ENCODE measurements around the gene PRR4. TPM values are rescaled to one million over a fixed set of nuclear protein-coding genes. Genes with fewer than 3 reads are reported as not detected.

PRR4 gene
- polyA plus RNA-seq, 2 of the 4 experiments (the other 2 are of a cell fraction), result 2.5 to 6.4 TPM

DNA sequence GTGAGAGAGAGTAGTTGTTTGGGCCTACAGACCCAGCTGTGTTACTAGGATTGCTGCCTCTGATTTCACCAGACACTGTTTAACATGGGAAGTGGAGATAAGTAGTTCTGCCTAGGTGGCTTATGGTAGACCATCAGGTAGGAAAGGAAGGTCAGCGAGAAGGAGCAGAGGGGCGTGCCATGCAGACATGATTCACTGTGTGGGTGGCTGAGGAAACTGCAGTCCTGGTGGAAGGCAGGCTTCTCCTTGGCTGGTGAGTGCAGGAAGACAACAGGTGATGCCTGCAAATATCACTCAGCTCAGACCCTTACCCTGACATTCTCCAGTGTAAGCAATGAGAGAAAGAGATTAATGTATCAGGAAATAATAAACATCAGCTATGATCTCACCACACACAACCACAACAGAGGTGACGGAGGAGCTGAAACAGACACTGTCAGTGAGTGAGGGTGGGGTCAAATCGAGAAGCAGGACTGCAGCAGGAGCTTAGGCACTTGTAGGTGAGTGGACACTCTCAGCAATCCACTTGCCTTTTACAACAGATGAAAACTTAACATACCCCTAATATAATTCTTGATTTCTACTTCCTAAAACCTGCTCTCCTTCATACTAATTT is 2.1 kb upstream of the PRR4 start:
- no peak overlapping the region for H3K4me2 ChIP-seq
- no peak overlapping the region for H3K27ac ChIP-seq
- ATAC-seq, result no peak
- peaks cover 13% of the 10 kb centered on the region for H3K9me3 ChIP-seq
- 88% methylated on average over 4 of the region's 4 CpGs for WGBS (ENCODE audit: missing lambda C conversion rate)
- CTCF ChIA-PET, result no interaction called here
- no peaks in the 10 kb centered on the region for H3K4me1 ChIP-seq
- no peak for FAIRE-seq
- no peak for DNase-seq (ENCODE audit: low read depth in 1 of 2, low spot score in 1 of 2)
- POLR2A ChIA-PET, result no interaction called here
- TF ChIP-seq EHMT2 (IDR thresholded peaks at IDR 0.05; ENCODE audit: low read depth) (no peak), BHLHE40 (IDR thresholded peaks at IDR 0.05; ENCODE audit: low read depth, low read length) (no peak), ZSCAN20 (CRISPR knock-in tag; IDR thresholded peaks at IDR 0.05) (no peak), POLR2A (IDR thresholded peaks at IDR 0.05; ENCODE audit: low read length) (no peak), REST (IDR thresholded peaks at IDR 0.05) (no peak), RAD21 (conservative IDR thresholded peaks at IDR 0.05 in 1 of 2, IDR thresholded peaks at IDR 0.05 in 1 of 2) (no peak), POLR2AphosphoS2 (conservative IDR thresholded peaks at IDR 0.05; ENCODE audit: low read length) (no peak), EHF (CRISPR knock-in tag; IDR thresholded peaks at IDR 0.05) (no peak), HOXB13 (CRISPR knock-in tag; IDR thresholded peaks at IDR 0.05; ENCODE audit: low read depth) (no peak), RARB (CRISPR knock-in tag; IDR thresholded peaks at IDR 0.05) (no peak), NR3C1 (IDR thresholded peaks at IDR 0.05) (no peak), FOSB (CRISPR knock-in tag; IDR thresholded peaks at IDR 0.05) (no peak), JUN (IDR thresholded peaks at IDR 0.05) (no peak), FOXS1 (CRISPR knock-in tag; IDR thresholded peaks at IDR 0.05) (no peak)
- H3K4me3 ChIP-seq, result no peak overlapping the region

DNA sequence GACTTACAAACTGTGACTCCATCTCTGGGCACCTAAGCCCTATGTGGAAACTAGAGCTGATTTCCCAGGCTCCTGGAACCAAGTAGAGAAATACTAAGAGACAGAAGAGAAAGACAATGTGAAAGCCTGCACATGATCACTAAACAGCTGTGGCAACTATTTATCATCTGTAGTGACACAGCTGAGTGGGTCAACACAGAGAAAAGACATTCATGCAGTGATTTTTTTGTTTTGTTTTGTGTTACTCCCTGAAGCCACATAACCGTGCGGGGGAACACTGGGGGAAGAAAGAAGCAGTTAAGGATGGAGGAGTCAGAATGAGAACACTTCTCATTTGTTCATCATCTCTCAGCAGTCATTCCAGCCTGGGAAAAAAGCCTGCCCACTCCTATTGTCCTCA is 1.5 kb downstream of the PRR4 start:
- Histone ChIP-seq H3K4me1 (no peaks in the 10 kb centered on the region), H3K27ac (no peak overlapping the region), H3K4me3 (no peak overlapping the region), H3K4me2 (no peak overlapping the region), H3K9me3 (no peaks in the 10 kb centered on the region)
- no peak for ATAC-seq
- no peak for FAIRE-seq
- no peak for DNase-seq (ENCODE audit: low read depth in 1 of 2, low spot score in 1 of 2)
- TF ChIP-seq MAZ (IDR thresholded peaks at IDR 0.05; ENCODE audit: borderline replicate concordance, low read depth, low read length) (no peak), EHMT2 (IDR thresholded peaks at IDR 0.05; ENCODE audit: low read depth) (no peak), HOXA7 (CRISPR knock-in tag; IDR thresholded peaks at IDR 0.05) (no peak), POLR2AphosphoS2 (conservative IDR thresholded peaks at IDR 0.05; ENCODE audit: low read length) (no peak), ZFP36 (IDR thresholded peaks at IDR 0.05; ENCODE audit: borderline replicate concordance, partially characterized antibody) (no peak), BHLHE40 (IDR thresholded peaks at IDR 0.05; ENCODE audit: low read depth, low read length) (no peak)
- TF ChIP-seq, protein P1, sequence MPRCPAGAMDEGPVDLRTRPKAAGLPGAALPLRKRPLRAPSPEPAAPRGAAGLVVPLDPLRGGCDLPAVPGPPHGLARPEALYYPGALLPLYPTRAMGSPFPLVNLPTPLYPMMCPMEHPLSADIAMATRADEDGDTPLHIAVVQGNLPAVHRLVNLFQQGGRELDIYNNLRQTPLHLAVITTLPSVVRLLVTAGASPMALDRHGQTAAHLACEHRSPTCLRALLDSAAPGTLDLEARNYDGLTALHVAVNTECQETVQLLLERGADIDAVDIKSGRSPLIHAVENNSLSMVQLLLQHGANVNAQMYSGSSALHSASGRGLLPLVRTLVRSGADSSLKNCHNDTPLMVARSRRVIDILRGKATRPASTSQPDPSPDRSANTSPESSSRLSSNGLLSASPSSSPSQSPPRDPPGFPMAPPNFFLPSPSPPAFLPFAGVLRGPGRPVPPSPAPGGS (IDR thresholded peaks at IDR 0.05), result no peak
- CTCF ChIA-PET, result no interaction called here
- POLR2A ChIA-PET, result no interaction called here
- 42% methylated on average over 2 of the region's 2 CpGs for WGBS (ENCODE audit: missing lambda C conversion rate)

GRCh38 chr12:10842862-10843261 is 6.4 kb downstream of the PRR4 start:
- CTCF ChIA-PET, result no interaction called here
- WGBS (ENCODE audit: missing lambda C conversion rate), result 100% methylated on average over 2 of the region's 2 CpGs
- Histone ChIP-seq H3K27ac (no peak overlapping the region), H3K4me3 (no peak overlapping the region), H3K4me1 (no peaks in the 10 kb centered on the region), H3K9me3 (no peaks in the 10 kb centered on the region), H3K4me2 (no peak overlapping the region)
- no peak for ATAC-seq
- no peak for FAIRE-seq
- no peak for TF ChIP-seq CBX2 (IDR thresholded peaks at IDR 0.05; ENCODE audit: borderline replicate concordance, low read depth)
- no peak for TF ChIP-seq EHMT2 (IDR thresholded peaks at IDR 0.05; ENCODE audit: low read depth)
- no peak for TF ChIP-seq REST (IDR thresholded peaks at IDR 0.05)
- TF ChIP-seq CBX8 (IDR thresholded peaks at IDR 0.05), result no peak
- no peak for TF ChIP-seq RAD21 (conservative IDR thresholded peaks at IDR 0.05 in 1 of 2, IDR thresholded peaks at IDR 0.05 in 1 of 2)
- TF ChIP-seq FOXS1 (CRISPR knock-in tag; IDR thresholded peaks at IDR 0.05), result no peak
- no peak for TF ChIP-seq CHD4 (IDR thresholded peaks at IDR 0.05; ENCODE audit: borderline replicate concordance)
- no peak for TF ChIP-seq NFE2L2 (conservative IDR thresholded peaks at IDR 0.05; ENCODE audit: low read length)
- TF ChIP-seq JUN (IDR thresholded peaks at IDR 0.05), result no peak
- no peak for TF ChIP-seq HDAC2 (IDR thresholded peaks at IDR 0.05)
- POLR2A ChIA-PET, result no interaction called here
- no peak for DNase-seq (ENCODE audit: low read depth in 1 of 2, low spot score in 1 of 2)

Measured in A549 (cell line).